Neural cell (in vitro differentiated cells): ENCODE data around the gene NUP58. TPM values are rescaled to one million over a fixed set of nuclear protein-coding genes. Genes with fewer than 3 reads are reported as not detected.

ENCODE experiments used
- H2AFZ ChIP-seq: fragments of 200-600, 300-800 bp; sonication (generic), shearing (Covaris generic); 2 replicates; pipeline ENCODE4 v1.6.0; 2014; ENCODE audit warnings: low read depth, mild to moderate bottlenecking, antibody characterized with exemption, low read length, moderate library complexity
- H3F3A ChIP-seq: fragments of 200-600 bp; shearing (Covaris generic); 2 replicates; pipeline ENCODE4 v1.6.1; 2016; ENCODE audit warnings: mild to moderate bottlenecking, moderate library complexity, mixed read lengths, antibody characterized with exemption, low read length; ENCODE audit not compliant: insufficient read depth, poor library complexity, severe bottlenecking
- H3K27ac ChIP-seq: fragments of 200-600, 300-800 bp; sonication (generic), shearing (Covaris generic); 2 replicates; pipeline ENCODE4 v1.5.1; 2014; ENCODE audit warnings: mild to moderate bottlenecking, low read length, moderate library complexity
- H3K27me3 ChIP-seq: fragments of 300-800, 200-600 bp; sonication (generic), shearing (Covaris generic); 2 replicates; pipeline ENCODE4 v1.6.0; 2014; ENCODE audit warnings: mild to moderate bottlenecking, low read depth, low read length, moderate library complexity; ENCODE audit not compliant: insufficient read depth
- H3K36me3 ChIP-seq: fragments of 300-800, 200-600 bp; sonication (generic), shearing (Covaris generic); 2 replicates; pipeline ENCODE4 v1.5.1; 2014; ENCODE audit warnings: mild to moderate bottlenecking, antibody characterized with exemption, low read length, moderate library complexity; ENCODE audit not compliant: insufficient read depth
- H3K4me2 ChIP-seq: fragments of 300-800, 200-600 bp; sonication (generic), shearing (Covaris generic); 2 replicates; pipeline ENCODE4 v1.6.0; 2014; ENCODE audit warnings: mild to moderate bottlenecking, low read length
- H3K4me3 ChIP-seq: fragments of 300-800, 200-600 bp; sonication (generic), shearing (Covaris generic); 2 replicates; pipeline ENCODE4 v1.5.1; 2014; ENCODE audit warnings: mild to moderate bottlenecking, low read length, moderate library complexity
- H3K79me2 ChIP-seq: fragments of 200-600 bp; shearing (Covaris generic); replicated peaks from 2 replicates; pipeline ENCODE4 v1.6.0; 2014; ENCODE audit warnings: mild to moderate bottlenecking, low read length, moderate library complexity; ENCODE audit not compliant: insufficient read depth
- H3K9ac ChIP-seq: fragments of 300-800, 200-600 bp; sonication (generic), shearing (Covaris generic); 2 replicates; pipeline ENCODE4 v1.6.1; 2016; ENCODE audit warnings: mild to moderate bottlenecking, low read length, mixed read lengths
- H3K9me2 ChIP-seq: fragments of 200-600 bp; shearing (Covaris generic); 2 replicates; pipeline ENCODE4 v1.6.1; 2016; ENCODE audit warnings: mild to moderate bottlenecking, low read length, mixed read lengths; ENCODE audit not compliant: insufficient read depth
- H3K9me3 ChIP-seq: fragments of 200-600, 300-800 bp; sonication (generic), shearing (Covaris generic); 2 replicates; pipeline ENCODE4 v1.6.1; 2016; ENCODE audit warnings: mild to moderate bottlenecking, mixed run types, low read length, moderate library complexity, mixed read lengths
- H4K20me1 ChIP-seq: fragments of 200-600 bp; shearing (Covaris generic); 2 replicates; pipeline ENCODE4 v1.6.1; 2016; ENCODE audit warnings: mild to moderate bottlenecking, mixed run types; ENCODE audit not compliant: insufficient read depth
- CTCF ChIP-seq: fragments of 450-650 bp; IDR thresholded peaks from 2 replicates; pipeline ENCODE4 v1.5.1; 2014; ENCODE audit warnings: antibody characterized with exemption, mild to moderate bottlenecking, moderate library complexity; ENCODE audit not compliant: poor library complexity, severe bottlenecking
- EP300 ChIP-seq: fragments of 450-650 bp; conservative IDR thresholded peaks from 2 replicates; pipeline ENCODE4 v1.6.1; 2014; ENCODE audit warnings: antibody characterized with exemption, mild to moderate bottlenecking, moderate library complexity; ENCODE audit not compliant: poor library complexity, severe bottlenecking
- EZH2 ChIP-seq: fragments of 200-600, 300-800 bp; shearing (Covaris generic), sonication (generic); IDR thresholded peaks from 2 replicates; pipeline ENCODE4 v1.6.1; 2014; ENCODE audit warnings: antibody characterized with exemption, low read length, borderline replicate concordance, mild to moderate bottlenecking; ENCODE audit not compliant: insufficient read depth, poor library complexity, severe bottlenecking
- MXI1 ChIP-seq: fragments of 450-650 bp; conservative IDR thresholded peaks from 2 replicates; pipeline ENCODE4 v1.6.1; 2014; ENCODE audit warnings: antibody characterized with exemption, mild to moderate bottlenecking; ENCODE audit not compliant: poor library complexity, severe bottlenecking
- POLR2AphosphoS5 ChIP-seq: IDR thresholded peaks from 2 replicates; pipeline ENCODE4 v1.6.1; 2012
- RAD21 ChIP-seq: fragments of 450-650 bp; conservative IDR thresholded peaks from 2 replicates; pipeline ENCODE4 v1.6.1; 2014; ENCODE audit warnings: antibody characterized with exemption, mild to moderate bottlenecking, moderate library complexity
- REST ChIP-seq: IDR thresholded peaks from 2 replicates; pipeline ENCODE4 v1.6.1; 2012; ENCODE audit warnings: borderline replicate concordance
- SMC3 ChIP-seq: fragments of 450-650 bp; conservative IDR thresholded peaks from 2 replicates; pipeline ENCODE4 v1.6.1; 2014; ENCODE audit warnings: antibody characterized with exemption, mild to moderate bottlenecking, moderate library complexity; ENCODE audit not compliant: poor library complexity
- TAF1 ChIP-seq: IDR thresholded peaks from 2 replicates; pipeline ENCODE4 v1.6.1; 2012; ENCODE audit warnings: low read depth
- polyA plus RNA-seq: library from polyadenylated mRNA; depleted of rRNA; stranded (reverse); fragments of >200 nt; gene quantifications from 2 replicates; pipeline ENCODE4 v1.2.3, GENCODE V29; 2014

NUP58 gene
- polyA plus RNA-seq, 1 donor from 2014 or later, result 150 TPM

- Histone ChIP-seq H3K9me3 (no peaks in the 10 kb centered on the region), H3K9ac (no peak overlapping the region), H3K27me3 (no peaks in the 10 kb centered on the region), H3K4me2 (no peak overlapping the region), H3K27ac (no peak overlapping the region), H3K79me2 (peaks cover 5% of the 10 kb centered on the region), H3K4me3 (no peak overlapping the region), H3K9me2 (no peaks in the 10 kb centered on the region), H3K36me3 (peaks cover 15% of the 10 kb centered on the region), H3F3A (no peaks in the 10 kb centered on the region), H4K20me1 (no peaks in the 10 kb centered on the region), H2AFZ (no peak overlapping the region)
- TF ChIP-seq SMC3, result no peak
- no peak for TF ChIP-seq RAD21
- no peak for TF ChIP-seq MXI1
- TF ChIP-seq EP300, result no peak
- no peak for TF ChIP-seq EZH2
- no peak for TF ChIP-seq TAF1
- no peak for TF ChIP-seq CTCF
- no peak for TF ChIP-seq POLR2AphosphoS5
- no peak for TF ChIP-seq REST
Observed at GRCh38 chr13:25329706-25330105, 28.3 kb downstream of the NUP58 start.

- H3K79me2 ChIP-seq, result peaks cover 6% of the 10 kb centered on the region
- no peak overlapping the region for H2AFZ ChIP-seq
- no peak overlapping the region for H3K4me2 ChIP-seq
- H3F3A ChIP-seq, result no peaks in the 10 kb centered on the region
- H3K27me3 ChIP-seq, result no peaks in the 10 kb centered on the region
- TF ChIP-seq REST (no peak), EP300 (no peak), CTCF (no peak), MXI1 (no peak)
- peaks cover 15% of the 10 kb centered on the region for H3K36me3 ChIP-seq
- H3K9me3 ChIP-seq, result no peaks in the 10 kb centered on the region
- no peak overlapping the region for H3K4me3 ChIP-seq
- H4K20me1 ChIP-seq, result no peaks in the 10 kb centered on the region
- no peak overlapping the region for H3K9ac ChIP-seq
- H3K27ac ChIP-seq, result no peak overlapping the region
- no peaks in the 10 kb centered on the region for H3K9me2 ChIP-seq
Observed at GRCh38 chr13:25330541-25330940, 29.1 kb downstream of the NUP58 start.
